Peyer's patch (tissue), 4 donors: ENCODE results near the gene RBM20. TPM values are rescaled to one million over a fixed set of nuclear protein-coding genes. Genes with fewer than 3 reads are reported as not detected.

Experiments used
- DNase-seq, 3 donors: peaks; one replicate each; pipeline ENCODE4 v3.0.0-alpha.2; 2017 to 2019
- H3K27ac ChIP-seq, 4 donors: fragments of 200-600 bp; sonication (generic); one replicate each; pipeline ENCODE4 v1.5.1; 2016 to 2019
- H3K27me3 ChIP-seq, 2 donors: fragments of 200-600 bp; sonication (generic); one replicate each; pipeline ENCODE4 v1.5.1; 2019
- H3K36me3 ChIP-seq, 3 donors: fragments of 200-600 bp; sonication (generic); one replicate each; pipeline ENCODE4 v1.5.1; 2016 to 2019
- H3K4me1 ChIP-seq, 4 donors: fragments of 200-600 bp; sonication (generic); one replicate each; pipeline ENCODE4 v1.5.1; 2016 to 2019
- H3K4me3 ChIP-seq, 4 donors: fragments of 200-600 bp; sonication (generic); 1 replicate in 3 of 4; 2 replicates in 1 of 4; pipeline ENCODE4 v1.5.1; 2016 to 2019; ENCODE audit warnings: mild to moderate bottlenecking in 1 of 4
- H3K9me3 ChIP-seq, 4 donors: fragments of 200-600 bp; sonication (generic); one replicate each; pipeline ENCODE4 v1.5.1; 2016 to 2019; ENCODE audit warnings: mild to moderate bottlenecking in 1 of 4
- POLR2A ChIP-seq, 2 donors: fragments of 450-650 bp; IDR thresholded peaks; one replicate each; pipeline ENCODE4 v1.5.1; 2017; ENCODE audit warnings: antibody characterized with exemption in 2 of 2, mild to moderate bottlenecking in 2 of 2, moderate library complexity in 2 of 2
- total RNA-seq, 4 donors: library from RNA; depleted of rRNA; stranded (reverse); fragments of >200 nt; gene quantifications; one replicate each; pipeline ENCODE4 v1.1.0, GENCODE V29; 2016
- TF ChIP-seq, protein P1 (sequence below), 6 experiments: fragments of 450-650 bp in 4 of 6; fragments of 200-600 bp in 2 of 6; sonication (generic) in 1 of 6; IDR thresholded peaks; one replicate each; pipeline ENCODE4 v1.5.1; 2017 to 2019; ENCODE audit warnings: antibody characterized with exemption in 6 of 6, mild to moderate bottlenecking in 3 of 6, moderate library complexity in 1 of 6

The RBM20 gene
- total RNA-seq, 4 donors from 2014 or later, result 0.80 to 4.1 (median 1.2) TPM

DNA sequence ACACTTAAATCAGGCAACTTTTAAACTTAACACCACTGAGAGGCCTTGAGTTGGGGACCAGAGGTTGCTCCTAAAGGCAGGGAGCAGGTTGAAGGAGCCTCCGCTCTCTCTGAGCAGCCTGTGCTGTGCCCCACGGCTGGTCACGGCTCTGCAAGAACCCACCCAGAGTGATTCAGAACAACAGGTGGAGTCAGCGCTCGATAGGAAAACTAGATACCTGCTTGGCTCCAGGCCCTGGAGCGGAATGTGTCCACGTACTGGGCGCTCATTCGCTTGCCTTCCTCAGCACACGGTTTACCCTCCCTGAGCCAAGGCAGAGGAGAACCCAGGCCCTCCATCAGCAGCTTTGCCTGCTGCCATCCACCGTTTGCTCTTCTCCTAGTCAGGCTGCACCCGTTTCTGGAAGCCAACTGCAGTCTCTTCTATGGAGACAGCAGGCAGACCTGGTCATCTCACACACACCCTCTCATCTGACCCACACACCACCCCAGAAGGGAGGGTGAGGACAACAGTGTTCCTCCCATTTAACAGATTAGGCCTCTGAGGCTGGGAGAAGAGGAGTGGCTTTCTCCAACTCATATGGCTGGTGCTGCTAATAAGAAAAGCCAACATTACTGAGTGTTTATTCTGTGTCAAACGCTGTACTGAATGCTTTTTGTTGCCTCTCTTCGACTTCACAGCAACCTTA is 189.9 kb downstream of the RBM20 start:
- Histone ChIP-seq H3K4me3 (no peak overlapping the region), H3K9me3 (no peaks in the 10 kb centered on the region), H3K27ac (peak overlapping the region in 2 of 4 donors; percentile 0 to 54), H3K27me3 (no peaks in the 10 kb centered on the region), H3K36me3 (no peaks in the 10 kb centered on the region), H3K4me1 (peaks cover 0 to 38% (median 0%) of the 10 kb centered on the region in 4 donors)
- no peak for DNase-seq
- TF ChIP-seq, protein P1, sequence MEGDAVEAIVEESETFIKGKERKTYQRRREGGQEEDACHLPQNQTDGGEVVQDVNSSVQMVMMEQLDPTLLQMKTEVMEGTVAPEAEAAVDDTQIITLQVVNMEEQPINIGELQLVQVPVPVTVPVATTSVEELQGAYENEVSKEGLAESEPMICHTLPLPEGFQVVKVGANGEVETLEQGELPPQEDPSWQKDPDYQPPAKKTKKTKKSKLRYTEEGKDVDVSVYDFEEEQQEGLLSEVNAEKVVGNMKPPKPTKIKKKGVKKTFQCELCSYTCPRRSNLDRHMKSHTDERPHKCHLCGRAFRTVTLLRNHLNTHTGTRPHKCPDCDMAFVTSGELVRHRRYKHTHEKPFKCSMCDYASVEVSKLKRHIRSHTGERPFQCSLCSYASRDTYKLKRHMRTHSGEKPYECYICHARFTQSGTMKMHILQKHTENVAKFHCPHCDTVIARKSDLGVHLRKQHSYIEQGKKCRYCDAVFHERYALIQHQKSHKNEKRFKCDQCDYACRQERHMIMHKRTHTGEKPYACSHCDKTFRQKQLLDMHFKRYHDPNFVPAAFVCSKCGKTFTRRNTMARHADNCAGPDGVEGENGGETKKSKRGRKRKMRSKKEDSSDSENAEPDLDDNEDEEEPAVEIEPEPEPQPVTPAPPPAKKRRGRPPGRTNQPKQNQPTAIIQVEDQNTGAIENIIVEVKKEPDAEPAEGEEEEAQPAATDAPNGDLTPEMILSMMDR (IDR thresholded peaks at IDR 0.05), result no peak
- TF ChIP-seq POLR2A (IDR thresholded peaks at IDR 0.05), result no peak

DNA sequence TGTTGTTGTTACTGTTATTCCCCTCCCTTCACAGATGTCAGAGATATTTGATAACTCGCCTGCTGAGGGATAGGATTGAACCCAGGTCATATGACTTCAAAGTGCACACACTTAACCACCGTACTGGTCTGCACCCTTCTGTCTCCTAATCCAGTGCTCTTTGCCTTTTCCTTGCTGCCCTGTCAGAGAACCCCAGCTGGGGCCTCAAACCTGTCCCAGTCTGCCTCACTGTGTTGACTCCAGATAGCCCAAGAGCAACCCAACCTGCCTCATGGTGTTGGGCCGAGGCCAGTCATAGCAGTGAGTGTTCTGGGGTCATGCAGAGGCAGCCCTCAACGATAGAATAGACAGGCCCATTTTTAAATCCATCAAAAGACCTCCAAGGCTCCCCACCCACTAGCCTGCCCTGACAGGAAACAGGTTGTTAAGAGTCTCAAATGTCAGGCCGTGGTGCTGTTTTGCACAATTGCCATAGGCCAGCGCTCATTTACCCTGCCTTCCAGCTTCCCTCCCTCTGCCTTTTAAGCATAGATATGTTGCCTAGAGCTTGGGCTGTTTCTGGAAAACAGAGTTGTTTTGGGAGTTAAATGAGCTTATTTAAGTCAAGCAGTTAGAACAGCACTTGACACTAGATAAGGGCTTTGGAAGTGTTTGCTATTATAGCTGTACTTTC is 190.6 kb downstream of the RBM20 start:
- Histone ChIP-seq H3K27me3 (no peaks in the 10 kb centered on the region), H3K4me1 (peaks cover 0 to 43% (median 2%) of the 10 kb centered on the region in 4 donors), H3K27ac (peak overlapping the region in 2 of 4 donors; percentile 0 to 54), H3K4me3 (no peak overlapping the region), H3K36me3 (no peaks in the 10 kb centered on the region), H3K9me3 (no peaks in the 10 kb centered on the region)
- no peak for DNase-seq
- no peak for TF ChIP-seq POLR2A (IDR thresholded peaks at IDR 0.05)
- TF ChIP-seq, protein P1 (IDR thresholded peaks at IDR 0.05), result no peak

DNA sequence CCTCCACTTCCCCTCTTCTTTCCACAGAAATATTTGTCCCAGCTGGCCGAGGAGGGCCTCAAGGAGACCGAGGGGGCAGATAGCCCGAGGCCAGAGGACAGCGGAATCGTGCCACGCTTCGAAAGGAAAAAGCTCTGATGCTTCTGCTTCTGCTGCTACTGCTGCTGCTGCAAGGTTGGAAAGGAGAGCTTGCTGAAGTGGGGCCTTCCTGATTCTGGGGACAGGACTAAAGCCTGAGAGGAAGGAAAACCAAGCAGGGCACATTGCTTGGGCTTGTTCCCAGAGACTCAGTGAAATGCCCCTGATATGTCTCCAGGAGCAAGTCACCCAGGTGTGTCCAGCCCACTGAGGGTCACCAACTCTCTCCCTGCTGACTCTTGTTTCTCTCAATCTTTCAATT is 191.7 kb downstream of the RBM20 start:
- Histone ChIP-seq H3K27me3 (no peaks in the 10 kb centered on the region), H3K36me3 (no peaks in the 10 kb centered on the region), H3K4me3 (no peak overlapping the region), H3K4me1 (peaks cover 0 to 51% (median 5%) of the 10 kb centered on the region in 4 donors), H3K27ac (peak overlapping the region in 2 of 4 donors; percentile 52 to 85), H3K9me3 (no peaks in the 10 kb centered on the region)
- no peak for DNase-seq
- TF ChIP-seq, protein P1 (IDR thresholded peaks at IDR 0.05), result no peak
- TF ChIP-seq POLR2A (IDR thresholded peaks at IDR 0.05), result no peak

DNA sequence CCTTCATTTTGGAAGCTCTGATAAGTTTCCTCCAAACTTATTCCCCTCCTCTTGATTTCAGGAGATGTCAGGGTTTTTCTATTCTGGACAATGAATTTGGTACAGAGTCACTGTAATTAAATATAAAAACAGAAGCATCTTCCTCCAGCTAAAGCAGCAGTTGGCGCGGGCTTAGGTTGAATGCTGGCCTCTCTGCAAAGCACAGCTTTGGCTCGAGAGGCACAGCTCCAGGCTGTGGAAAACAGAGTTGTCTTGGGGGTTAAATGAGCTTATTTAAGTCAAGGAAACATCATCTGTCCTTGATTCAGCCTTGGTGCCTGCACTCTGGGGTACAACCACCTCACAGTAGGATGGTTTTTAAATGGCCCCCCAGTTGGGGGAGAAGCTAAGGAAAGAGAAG is 192.6 kb downstream of the RBM20 start:
- Histone ChIP-seq H3K4me3 (no peak overlapping the region), H3K27me3 (no peaks in the 10 kb centered on the region), H3K9me3 (no peaks in the 10 kb centered on the region), H3K36me3 (no peaks in the 10 kb centered on the region), H3K27ac (peak overlapping the region; percentile 1 to 94 (median 80)), H3K4me1 (peaks cover 8 to 59% (median 12%) of the 10 kb centered on the region in 4 donors)
- DNase-seq, result no peak
- TF ChIP-seq, protein P1 (IDR thresholded peaks at IDR 0.05), result no peak
- no peak for TF ChIP-seq POLR2A (IDR thresholded peaks at IDR 0.05)

DNA sequence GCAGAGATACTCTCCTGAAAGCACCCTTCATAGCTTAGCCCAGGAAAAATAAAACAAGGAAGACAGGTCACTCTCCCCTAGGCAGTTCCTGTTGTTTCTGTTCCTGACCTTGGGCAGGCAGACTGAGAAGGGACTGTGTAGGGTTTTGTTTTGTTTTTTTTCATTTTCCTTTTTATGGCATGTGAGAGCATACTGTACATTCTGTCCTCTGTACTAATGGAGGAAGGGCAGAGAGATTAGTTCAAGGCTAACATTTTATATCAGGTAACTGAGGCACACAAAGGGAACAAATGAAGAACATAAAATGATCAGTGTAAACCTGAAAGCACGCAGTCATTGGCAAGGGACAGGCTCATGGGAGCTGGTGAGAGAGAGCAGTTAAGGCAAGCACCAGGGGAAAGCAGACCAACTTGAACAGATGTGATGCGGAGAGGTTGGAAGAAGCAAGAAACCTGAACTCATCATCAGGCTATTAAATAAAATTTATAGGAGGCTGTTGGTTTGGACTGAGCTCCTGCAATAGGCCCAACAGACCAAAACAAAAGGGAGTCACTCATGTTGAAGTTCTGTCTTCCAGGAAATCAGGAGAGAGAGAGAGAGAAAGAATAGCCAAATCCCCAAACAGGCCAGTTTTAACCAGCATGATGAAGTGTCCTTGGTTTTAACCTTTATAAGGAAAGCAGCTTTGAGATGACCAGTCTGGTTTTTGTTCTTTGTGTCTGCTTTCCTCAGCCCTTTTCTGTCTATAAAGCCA is 193.5 kb downstream of the RBM20 start:
- TF ChIP-seq, protein P1 (IDR thresholded peaks at IDR 0.05), result peak in 1 of 6 experiments; percentile 24
- peak; percentile 13 to 57 for TF ChIP-seq POLR2A (IDR thresholded peaks at IDR 0.05)
- no peak for DNase-seq
- H3K27ac ChIP-seq, result peak overlapping the region; percentile 1 to 94 (median 80)
- H3K36me3 ChIP-seq, result no peaks in the 10 kb centered on the region
- peaks cover 8 to 68% (median 17%) of the 10 kb centered on the region in 4 donors for H3K4me1 ChIP-seq
- no peaks in the 10 kb centered on the region for H3K9me3 ChIP-seq
- H3K27me3 ChIP-seq, result no peaks in the 10 kb centered on the region
- no peak overlapping the region for H3K4me3 ChIP-seq
